HEK293 (cell line): ENCODE measurements around the gene UBA1.

ENCODE experiments used
- KLF1 ChIP-seq: fragments of 450-650 bp; formaldehyde crosslinking; IDR thresholded peaks from 2 replicates; pipeline ENCODE4 v1.5.1; 2016; ENCODE audit warnings: missing biosample characterization, missing genetic modification characterization
- KLF16 ChIP-seq: fragments of 450-650 bp; formaldehyde crosslinking; IDR thresholded peaks from 2 replicates; pipeline ENCODE4 v1.5.1; 2017; ENCODE audit warnings: missing biosample characterization, missing genetic modification characterization
- ZBTB1 ChIP-seq: fragments of 450-650 bp; formaldehyde crosslinking; IDR thresholded peaks from 2 replicates; pipeline ENCODE4 v1.5.1; 2016; ENCODE audit warnings: missing biosample characterization, missing genetic modification characterization
- ZBTB17 ChIP-seq: fragments of 450-650 bp; formaldehyde crosslinking; IDR thresholded peaks from 2 replicates; pipeline ENCODE4 v1.5.1; 2016; ENCODE audit warnings: missing biosample characterization, missing genetic modification characterization
- ZNF211 ChIP-seq: fragments of 450-650 bp; formaldehyde crosslinking; IDR thresholded peaks from 2 replicates; pipeline ENCODE4 v1.5.1; 2016; ENCODE audit warnings: low read depth, missing biosample characterization, missing genetic modification characterization
- ZNF792 ChIP-seq: fragments of 450-650 bp; formaldehyde crosslinking; IDR thresholded peaks from 2 replicates; pipeline ENCODE4 v1.5.1; 2016; ENCODE audit warnings: missing biosample characterization, missing genetic modification characterization
- TF ChIP-seq, protein P1 (sequence below): fragments of 450-650 bp; formaldehyde crosslinking; IDR thresholded peaks from 2 replicates; pipeline ENCODE4 v1.5.1; 2016; ENCODE audit warnings: missing biosample characterization, missing genetic modification characterization

DNA sequence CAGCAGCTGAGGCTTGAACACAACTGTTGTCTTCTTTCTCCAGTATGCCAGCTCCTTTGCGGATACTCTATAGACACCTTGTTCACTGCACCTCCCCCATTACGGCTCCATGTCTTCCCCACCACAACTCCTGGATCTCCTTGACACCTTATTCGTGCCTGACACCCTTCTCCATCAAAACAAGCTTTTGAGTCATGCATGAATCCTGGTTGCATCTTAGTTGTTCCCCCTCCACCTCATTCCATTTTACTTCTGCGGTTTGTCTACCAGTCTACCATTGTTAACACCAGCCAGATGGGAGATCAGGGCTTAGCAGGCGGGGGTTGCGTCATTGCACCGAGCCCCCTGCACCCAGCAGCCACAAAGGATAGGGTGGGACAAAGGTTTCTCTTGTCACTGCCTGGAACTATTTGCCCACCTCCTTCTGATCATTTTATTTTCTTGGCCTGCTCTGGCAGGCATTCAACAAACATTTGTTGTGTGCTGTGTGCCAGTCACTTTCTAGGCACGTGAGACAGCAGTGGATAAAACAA, 22.8 kb downstream of the UBA1 start:
- TF ChIP-seq KLF1 (tag by site-specific recombination) (no peak), KLF16 (tag by site-specific recombination) (no peak), ZNF211 (tag by site-specific recombination) (no peak), ZBTB17 (tag by site-specific recombination) (no peak), ZNF792 (no peak), ZBTB1 (no peak)
- TF ChIP-seq, protein P1, sequence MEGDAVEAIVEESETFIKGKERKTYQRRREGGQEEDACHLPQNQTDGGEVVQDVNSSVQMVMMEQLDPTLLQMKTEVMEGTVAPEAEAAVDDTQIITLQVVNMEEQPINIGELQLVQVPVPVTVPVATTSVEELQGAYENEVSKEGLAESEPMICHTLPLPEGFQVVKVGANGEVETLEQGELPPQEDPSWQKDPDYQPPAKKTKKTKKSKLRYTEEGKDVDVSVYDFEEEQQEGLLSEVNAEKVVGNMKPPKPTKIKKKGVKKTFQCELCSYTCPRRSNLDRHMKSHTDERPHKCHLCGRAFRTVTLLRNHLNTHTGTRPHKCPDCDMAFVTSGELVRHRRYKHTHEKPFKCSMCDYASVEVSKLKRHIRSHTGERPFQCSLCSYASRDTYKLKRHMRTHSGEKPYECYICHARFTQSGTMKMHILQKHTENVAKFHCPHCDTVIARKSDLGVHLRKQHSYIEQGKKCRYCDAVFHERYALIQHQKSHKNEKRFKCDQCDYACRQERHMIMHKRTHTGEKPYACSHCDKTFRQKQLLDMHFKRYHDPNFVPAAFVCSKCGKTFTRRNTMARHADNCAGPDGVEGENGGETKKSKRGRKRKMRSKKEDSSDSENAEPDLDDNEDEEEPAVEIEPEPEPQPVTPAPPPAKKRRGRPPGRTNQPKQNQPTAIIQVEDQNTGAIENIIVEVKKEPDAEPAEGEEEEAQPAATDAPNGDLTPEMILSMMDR (tag by site-specific recombination): no peak
